Neural progenitor cell (in vitro differentiated cells): ENCODE data around the gene TJP1. TPM values are rescaled to one million over a fixed set of nuclear protein-coding genes. Genes with fewer than 3 reads are reported as not detected.

ENCODE experiments used
- DNase-seq: peaks from one replicate; pipeline ENCODE4 v3.0.0-alpha.2; 2016; ENCODE audit warnings: low spot score
- H2AFZ ChIP-seq: fragments of 200-600 bp; sonication (generic); replicated peaks from 2 replicates; pipeline ENCODE4 v1.6.1; 2016; ENCODE audit warnings: antibody characterized with exemption
- H3F3A ChIP-seq: fragments of 200-600 bp; sonication (generic); 2 replicates; pipeline ENCODE4 v1.6.1; 2016; ENCODE audit warnings: antibody characterized with exemption, low read depth
- H3K27ac ChIP-seq: fragments of 200-600 bp; sonication (generic); 2 replicates; pipeline ENCODE4 v1.5.1; 2016; ENCODE audit warnings: mild to moderate bottlenecking
- H3K27me3 ChIP-seq: fragments of 200-600 bp; sonication (generic); 2 replicates; pipeline ENCODE4 v1.6.1; 2016; ENCODE audit warnings: mild to moderate bottlenecking, moderate library complexity
- H3K36me3 ChIP-seq: fragments of 200-600 bp; sonication (generic); 2 replicates; pipeline ENCODE4 v1.5.1; 2016
- H3K4me1 ChIP-seq: fragments of 200-600 bp; sonication (generic); 2 replicates; pipeline ENCODE4 v1.6.1; 2016; ENCODE audit warnings: mixed run types
- H3K4me2 ChIP-seq: fragments of 200-600 bp; sonication (generic); 2 replicates; pipeline ENCODE4 v1.6.1; 2016
- H3K4me3 ChIP-seq: fragments of 200-600 bp; sonication (generic); 2 replicates; pipeline ENCODE4 v1.5.1; 2016
- H3K79me2 ChIP-seq: fragments of 200-600 bp; sonication (generic); 2 replicates; pipeline ENCODE4 v1.6.1; 2016; ENCODE audit warnings: low read depth
- H3K9ac ChIP-seq: fragments of 200-600 bp; sonication (generic); 2 replicates; pipeline ENCODE4 v1.6.1; 2016
- H3K9me3 ChIP-seq: fragments of 200-600 bp; sonication (generic); 2 replicates; pipeline ENCODE4 v1.5.1; 2016; ENCODE audit warnings: low read depth
- H4K20me1 ChIP-seq: fragments of 200-600 bp; sonication (generic); 2 replicates; pipeline ENCODE4 v1.6.1; 2016; ENCODE audit warnings: low read depth
- H3K27ac Mint-ChIP-seq: 3 replicates; pipeline ENCODE4 v1.8.0; 2021; ENCODE audit warnings: mixed read lengths
- H3K27me3 Mint-ChIP-seq: 2 replicates; pipeline ENCODE4 v1.8.0; 2022; ENCODE audit warnings: low read depth, mild to moderate bottlenecking, inconsistent platforms, moderate library complexity, mixed read lengths; ENCODE audit not compliant: insufficient read depth
- H3K36me3 Mint-ChIP-seq: 3 replicates; pipeline ENCODE4 v1.8.0; 2021; ENCODE audit warnings: mixed read lengths
- H3K4me1 Mint-ChIP-seq: 3 replicates; pipeline ENCODE4 v1.8.0; 2021; ENCODE audit warnings: mixed read lengths
- H3K4me3 Mint-ChIP-seq: 3 replicates; pipeline ENCODE4 v1.8.0; 2021; ENCODE audit warnings: mild to moderate bottlenecking, moderate library complexity, mixed read lengths
- H3K9me3 Mint-ChIP-seq: 3 replicates; pipeline ENCODE4 v1.8.0; 2020; ENCODE audit warnings: mixed read lengths
- CTCF ChIP-seq: fragments of 200-600 bp; sonication (generic); IDR thresholded peaks from 2 replicates; pipeline ENCODE4 v1.5.1; 2017; ENCODE audit warnings: antibody characterized with exemption, mild to moderate bottlenecking
- EZH2 ChIP-seq: fragments of 200-600 bp; sonication (generic); IDR thresholded peaks from 2 replicates; pipeline ENCODE4 v1.6.1; 2017; ENCODE audit warnings: antibody characterized with exemption, mild to moderate bottlenecking, moderate library complexity
- EZH2phosphoT487 ChIP-seq: fragments of 200-600 bp; sonication (generic); IDR thresholded peaks from 2 replicates; pipeline ENCODE4 v1.6.1; 2017; ENCODE audit warnings: antibody characterized with exemption
- total RNA-seq: library from RNA; depleted of rRNA; stranded (reverse); fragments of >200 nt; gene quantifications from 2 replicates; pipeline ENCODE4 v1.2.3, GENCODE V29; 2015; ENCODE audit warnings: low replicate concordance

Gene TJP1
- total RNA-seq, 1 donor from 2014 or later: 126 TPM

GRCh38 chr15:29690765-29691475 lies 131.3 kb downstream of the TJP1 start:
- Mint-ChIP-seq H3K4me1 (peaks cover 12% of the 10 kb centered on the region), H3K4me3 (no peak overlapping the region), H3K9me3 (peaks cover 4% of the 10 kb centered on the region), H3K27me3 (peaks cover 9% of the 10 kb centered on the region), H3K36me3 (peaks cover 4% of the 10 kb centered on the region), H3K27ac (no peak overlapping the region)
- DNase-seq: no peak
- H4K20me1 ChIP-seq: no peaks in the 10 kb centered on the region
- TF ChIP-seq EZH2 (no peak), EZH2phosphoT487 (no peak), CTCF (no peak)
- H2AFZ ChIP-seq: no peak overlapping the region
- no peaks in the 10 kb centered on the region for H3F3A ChIP-seq
- H3K36me3 ChIP-seq: no peaks in the 10 kb centered on the region
- H3K27me3 ChIP-seq: no peaks in the 10 kb centered on the region
- H3K4me3 ChIP-seq: no peak overlapping the region
- H3K4me1 ChIP-seq: no peaks in the 10 kb centered on the region
- no peaks in the 10 kb centered on the region for H3K9me3 ChIP-seq
- no peak overlapping the region for H3K27ac ChIP-seq
- no peak overlapping the region for H3K9ac ChIP-seq
- no peaks in the 10 kb centered on the region for H3K79me2 ChIP-seq
- no peak overlapping the region for H3K4me2 ChIP-seq

- H3K4me3 Mint-ChIP-seq: no peak overlapping the region
- Histone ChIP-seq H3K9me3 (no peaks in the 10 kb centered on the region), H3K4me1 (no peaks in the 10 kb centered on the region), H3F3A (no peaks in the 10 kb centered on the region), H4K20me1 (no peaks in the 10 kb centered on the region), H3K27ac (no peak overlapping the region), H3K9ac (no peak overlapping the region), H3K4me2 (no peak overlapping the region), H3K27me3 (no peaks in the 10 kb centered on the region), H2AFZ (no peak overlapping the region), H3K4me3 (no peak overlapping the region), H3K36me3 (no peaks in the 10 kb centered on the region), H3K79me2 (no peaks in the 10 kb centered on the region)
- no peak for TF ChIP-seq EZH2phosphoT487
- no peak for TF ChIP-seq CTCF
- TF ChIP-seq EZH2: no peak
- no peaks in the 10 kb centered on the region for H3K36me3 Mint-ChIP-seq
- DNase-seq: no peak
- peaks cover 2% of the 10 kb centered on the region for H3K9me3 Mint-ChIP-seq
- H3K27me3 Mint-ChIP-seq: peaks cover 6% of the 10 kb centered on the region
- H3K4me1 Mint-ChIP-seq: peaks cover 15% of the 10 kb centered on the region
- H3K27ac Mint-ChIP-seq: no peak overlapping the region
Measured at GRCh38 chr15:29689287-29689986, 132.8 kb downstream of the TJP1 start.

GRCh38 chr15:29688506-29689286 lies 133.6 kb downstream of the TJP1 start:
- TF ChIP-seq EZH2phosphoT487: no peak
- no peak for TF ChIP-seq EZH2
- TF ChIP-seq CTCF: no peak
- H3K9me3 ChIP-seq: no peaks in the 10 kb centered on the region
- no peak overlapping the region for H3K27ac ChIP-seq
- Mint-ChIP-seq H3K27ac (peak overlapping the region; percentile 74), H3K4me1 (peaks cover 15% of the 10 kb centered on the region), H3K9me3 (peaks cover 2% of the 10 kb centered on the region), H3K27me3 (peaks cover 6% of the 10 kb centered on the region), H3K36me3 (no peaks in the 10 kb centered on the region), H3K4me3 (no peak overlapping the region)
- no peaks in the 10 kb centered on the region for H3F3A ChIP-seq
- H3K4me3 ChIP-seq: no peak overlapping the region
- no peaks in the 10 kb centered on the region for H3K79me2 ChIP-seq
- no peaks in the 10 kb centered on the region for H4K20me1 ChIP-seq
- H3K4me2 ChIP-seq: no peak overlapping the region
- no peak for DNase-seq
- H3K27me3 ChIP-seq: no peaks in the 10 kb centered on the region
- no peaks in the 10 kb centered on the region for H3K36me3 ChIP-seq
- no peak overlapping the region for H2AFZ ChIP-seq
- H3K4me1 ChIP-seq: no peaks in the 10 kb centered on the region
- no peak overlapping the region for H3K9ac ChIP-seq
